ENCODE data around the gene FAM43B.

DNA sequence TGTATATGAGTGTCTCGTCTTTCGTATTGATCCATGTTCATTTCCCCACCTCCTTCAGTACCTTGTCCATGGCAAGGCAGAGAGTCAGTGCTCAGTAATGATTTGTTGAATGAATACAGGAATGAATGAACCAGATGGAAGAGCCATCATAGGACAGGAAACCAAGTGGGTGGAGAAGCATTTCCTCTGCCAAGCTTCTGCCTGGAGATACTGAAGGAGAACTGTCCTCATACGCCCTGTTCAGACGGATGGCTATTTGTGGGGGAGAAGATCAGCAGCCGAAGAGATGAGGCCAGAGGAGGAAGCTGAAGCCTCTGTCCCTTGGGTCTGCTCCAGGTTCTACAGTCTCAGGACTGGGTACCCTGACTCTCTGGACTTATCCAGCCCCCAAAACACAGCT lies 5.8 kb downstream of the FAM43B start:
- TF ChIP-seq, protein P1, sequence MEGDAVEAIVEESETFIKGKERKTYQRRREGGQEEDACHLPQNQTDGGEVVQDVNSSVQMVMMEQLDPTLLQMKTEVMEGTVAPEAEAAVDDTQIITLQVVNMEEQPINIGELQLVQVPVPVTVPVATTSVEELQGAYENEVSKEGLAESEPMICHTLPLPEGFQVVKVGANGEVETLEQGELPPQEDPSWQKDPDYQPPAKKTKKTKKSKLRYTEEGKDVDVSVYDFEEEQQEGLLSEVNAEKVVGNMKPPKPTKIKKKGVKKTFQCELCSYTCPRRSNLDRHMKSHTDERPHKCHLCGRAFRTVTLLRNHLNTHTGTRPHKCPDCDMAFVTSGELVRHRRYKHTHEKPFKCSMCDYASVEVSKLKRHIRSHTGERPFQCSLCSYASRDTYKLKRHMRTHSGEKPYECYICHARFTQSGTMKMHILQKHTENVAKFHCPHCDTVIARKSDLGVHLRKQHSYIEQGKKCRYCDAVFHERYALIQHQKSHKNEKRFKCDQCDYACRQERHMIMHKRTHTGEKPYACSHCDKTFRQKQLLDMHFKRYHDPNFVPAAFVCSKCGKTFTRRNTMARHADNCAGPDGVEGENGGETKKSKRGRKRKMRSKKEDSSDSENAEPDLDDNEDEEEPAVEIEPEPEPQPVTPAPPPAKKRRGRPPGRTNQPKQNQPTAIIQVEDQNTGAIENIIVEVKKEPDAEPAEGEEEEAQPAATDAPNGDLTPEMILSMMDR (IDR thresholded peaks at IDR 0.05) = no peak
- no peak for TF ChIP-seq POLR2A (IDR thresholded peaks at IDR 0.05)
